Heart left ventricle (tissue), 16 donors: Measurements from ENCODE around the gene BATF. TPM values are rescaled to one million over a fixed set of nuclear protein-coding genes. Genes with fewer than 3 reads are reported as not detected.

ENCODE experiments used
- ATAC-seq, 4 donors: fragments of 200-7000 bp; cut with Tn5 transposase; one replicate each; pipeline ENCODE4 v1.9.1; 2020 to 2022; ENCODE audit warnings: moderate library complexity in 4 of 4, mild to moderate bottlenecking in 3 of 4, moderate number of reproducible peaks in 1 of 4
- DNase-seq, 5 donors: peaks; one replicate each; pipeline ENCODE4 v3.0.0-alpha.2; 2020
- H3K27ac ChIP-seq, 12 donors: fragments of 200-600 bp; sonication (generic) in 4 of 12; one replicate each; pipeline versions ENCODE4 v1.5.0 to v1.8.0; 2016 to 2022; ENCODE audit warnings: mild to moderate bottlenecking in 2 of 12
- H3K27me3 ChIP-seq, 9 donors: fragments of 200-600 bp; sonication (generic) in 2 of 9; one replicate each; pipeline versions ENCODE4 v1.5.1 to v1.8.0; 2016 to 2022; ENCODE audit warnings: mild to moderate bottlenecking in 3 of 9
- H3K36me3 ChIP-seq, 9 donors: fragments of 200-600 bp; sonication (generic) in 2 of 9; one replicate each; pipeline versions ENCODE4 v1.5.0 to v1.8.0; 2018 to 2022; ENCODE audit warnings: mild to moderate bottlenecking in 2 of 9
- H3K4me1 ChIP-seq, 12 donors: fragments of 200-600 bp; sonication (generic) in 4 of 12; one replicate each; pipeline versions ENCODE4 v1.5.0 to v1.8.0; 2016 to 2022; ENCODE audit warnings: mild to moderate bottlenecking in 3 of 12
- H3K4me3 ChIP-seq, 12 donors: fragments of 200-600 bp; sonication (generic) in 4 of 12; one replicate each; pipeline versions ENCODE4 v1.5.0 to v1.8.0; 2017 to 2022; ENCODE audit warnings: mild to moderate bottlenecking in 9 of 12, moderate library complexity in 4 of 12
- H3K9me3 ChIP-seq, 12 donors: fragments of 200-600 bp; sonication (generic) in 4 of 12; one replicate each; pipeline versions ENCODE4 v1.5.0 to v1.8.0; 2016 to 2022; ENCODE audit warnings: mild to moderate bottlenecking in 1 of 12
- POLR2A ChIP-seq, 2 donors: fragments of 450-650 bp; IDR thresholded peaks; one replicate each; pipeline ENCODE4 v1.6.1; 2017; ENCODE audit warnings: antibody characterized with exemption in 2 of 2, mild to moderate bottlenecking in 2 of 2, moderate library complexity in 2 of 2
- WGBS, 4 donors: extraction: QIAGEN DNeasy Blood & Tissue Kit in 2 of 4; methylation state at CpG; one replicate each; pipeline versions ENCODE4 v1.1.5 to v1.1.7; 2013 to 2018; 5-methylcytosine and 5-hydroxymethylcytosine counted together
- intact Hi-C, 10 donors: fragments of 100-400 bp; cut with DNase I; formaldehyde crosslinking; loops; one replicate each; pipeline versions ENCODE4 v1.11.1 to v1.14.2; 2022
- polyA plus RNA-seq, 2 donors: library from polyadenylated mRNA; stranded (reverse); fragments of 200-250 nt; gene quantifications; one replicate each; pipeline ENCODE4 v1.2.3, GENCODE V29; 2013
- total RNA-seq, 9 donors: library from RNA; depleted of rRNA in 2 of 9; stranded (reverse); fragments of >200 nt in 2 of 9; fragmentation: NEBNext Ultra II Directional in 3 of 9; extraction: Animal tissue kit (Norgen Biotek cat#: 25700) in 3 of 9; gene quantifications; one replicate each; pipeline versions ENCODE4 v1.1.0 to v1.2.4, GENCODE V29; 2016 to 2023
- TF ChIP-seq, protein P1 (sequence below), 12 donors: fragments of 200-600 bp; sonication (generic) in 4 of 12; IDR thresholded peaks; one replicate each; pipeline versions ENCODE4 v1.5.0 to v1.8.0; 2018 to 2022; ENCODE audit warnings: antibody characterized with exemption in 12 of 12, mild to moderate bottlenecking in 5 of 12
- donor health status: ischemic (EF 13 %, LVEDD 7.1; RV severe dilation, severe dysfunction).
- donor health status: healthy with polysubstance abuse.
- donor health status: DM: no; HTN: yes; CAD: no.
- donor health status: DM: no; HTN: no; CAD: no.
- donor health status: ischemic (EF 25% LVEDD 6.9; RV normal size, moderate dysfunction).
- donor health status: ischemic (EF 25% LVEDD 5.7; RV mildly dilated, moderate dysfunction).
- donor health status: healthy.
- donor health status: DM: yes; HTN: yes; CAD: no.
- donor health status: ischemic (EF 35%, LVEDD 5.7; RV mildly dilated, moderate dysfunction).
- donor health status: nonischemic (EF 11% LVEDD 7.7; RV severe dilation, severe dysfunction).
- donor health status: DM: yes; HTN: yes; CAD: no.
- donor health status: PGD.
- donor health status: ischemic (EF 29% LVEDD 5.4; RV normal size, mild dysfunction).
- donor health status: nonischemic (EF 23%, LVEDD 6.1; RV moderate dilation, normal function).

The BATF gene
- total and polyA plus RNA-seq, 11 donors = 0.40 to 8.3 (median 1.0) TPM; not detected in 1

DNA sequence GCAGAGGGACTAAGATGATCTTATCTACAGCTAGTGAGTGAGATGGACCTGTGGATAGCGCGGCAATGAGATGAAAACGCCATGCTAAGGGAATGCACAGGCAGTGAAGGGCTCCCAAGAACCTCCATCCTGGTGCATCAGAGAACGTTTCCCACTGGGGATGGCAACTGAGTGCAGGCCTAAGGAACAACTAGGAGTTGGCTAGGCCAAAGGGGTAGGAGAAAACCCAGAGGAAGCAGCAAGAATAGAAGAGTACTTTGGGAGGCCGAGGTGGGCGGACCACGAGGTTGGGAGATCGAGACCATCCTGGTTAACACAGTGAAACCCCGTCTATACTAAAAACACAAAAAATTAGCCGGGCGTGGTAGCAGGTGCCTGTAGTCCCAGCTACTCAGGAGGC lies 24.6 kb upstream of the BATF start:
- WGBS, 4 donors = 94 to 98% (median 96%) methylated on average over 11 of the region's 11 CpGs
- Histone ChIP-seq H3K9me3 (no peaks in the 10 kb centered on the region), H3K36me3 (no peaks in the 10 kb centered on the region), H3K27me3 (no peaks in the 10 kb centered on the region), H3K4me3 (no peak overlapping the region), H3K27ac (no peak overlapping the region), H3K4me1 (peaks cover 0 to 12% (median 0%) of the 10 kb centered on the region in 12 donors)
- DNase-seq (no peak), ATAC-seq (no peak)
- intact Hi-C loops = loop anchor here in 1 of 10 donors (5.0 kb wide), 1 partner anchor 65 kb away; no protein-coding TSS in a partner anchor
- no peak for TF ChIP-seq POLR2A (IDR thresholded peaks at IDR 0.05)
- TF ChIP-seq, protein P1, sequence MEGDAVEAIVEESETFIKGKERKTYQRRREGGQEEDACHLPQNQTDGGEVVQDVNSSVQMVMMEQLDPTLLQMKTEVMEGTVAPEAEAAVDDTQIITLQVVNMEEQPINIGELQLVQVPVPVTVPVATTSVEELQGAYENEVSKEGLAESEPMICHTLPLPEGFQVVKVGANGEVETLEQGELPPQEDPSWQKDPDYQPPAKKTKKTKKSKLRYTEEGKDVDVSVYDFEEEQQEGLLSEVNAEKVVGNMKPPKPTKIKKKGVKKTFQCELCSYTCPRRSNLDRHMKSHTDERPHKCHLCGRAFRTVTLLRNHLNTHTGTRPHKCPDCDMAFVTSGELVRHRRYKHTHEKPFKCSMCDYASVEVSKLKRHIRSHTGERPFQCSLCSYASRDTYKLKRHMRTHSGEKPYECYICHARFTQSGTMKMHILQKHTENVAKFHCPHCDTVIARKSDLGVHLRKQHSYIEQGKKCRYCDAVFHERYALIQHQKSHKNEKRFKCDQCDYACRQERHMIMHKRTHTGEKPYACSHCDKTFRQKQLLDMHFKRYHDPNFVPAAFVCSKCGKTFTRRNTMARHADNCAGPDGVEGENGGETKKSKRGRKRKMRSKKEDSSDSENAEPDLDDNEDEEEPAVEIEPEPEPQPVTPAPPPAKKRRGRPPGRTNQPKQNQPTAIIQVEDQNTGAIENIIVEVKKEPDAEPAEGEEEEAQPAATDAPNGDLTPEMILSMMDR (IDR thresholded peaks at IDR 0.05) = no peak

DNA sequence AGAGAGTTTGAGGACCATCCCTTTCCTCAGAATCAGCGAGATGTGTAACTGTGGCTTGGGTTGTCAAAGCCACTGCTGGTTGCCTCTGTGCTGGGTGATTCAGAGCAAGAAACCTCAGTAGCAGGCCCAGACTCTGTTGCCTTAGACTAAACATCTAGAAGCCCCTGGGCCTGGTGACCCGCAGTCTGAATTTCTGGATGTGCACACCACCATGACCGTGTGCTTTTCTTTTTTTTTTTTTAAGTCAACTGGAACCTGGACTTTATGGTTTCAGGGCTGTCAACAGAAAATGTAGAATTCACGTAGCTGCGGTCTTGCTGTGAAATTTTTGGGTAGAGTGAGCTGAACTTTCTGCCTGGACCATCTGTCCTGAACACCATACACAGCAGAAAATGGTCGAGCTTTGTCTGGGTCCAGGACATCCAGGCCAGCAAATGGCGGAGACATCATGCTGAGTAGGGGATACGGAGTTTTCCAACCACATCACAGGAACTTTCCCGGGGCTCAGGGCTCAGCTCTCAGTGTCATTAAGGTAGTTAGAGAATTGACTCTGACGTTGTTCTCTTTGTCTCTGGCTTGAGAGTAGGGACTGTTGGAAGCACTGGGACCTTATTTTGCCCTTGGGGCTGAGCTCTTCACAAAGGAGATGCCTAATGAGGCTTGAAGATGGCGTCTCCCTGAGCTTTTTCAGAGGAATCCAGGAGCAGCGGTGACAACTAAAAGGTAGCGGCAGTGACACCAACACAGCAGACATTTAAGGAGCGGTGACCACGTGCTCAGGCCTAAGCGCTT lies 23.0 kb upstream of the BATF start:
- no peak overlapping the region for H3K4me3 ChIP-seq
- H3K27ac ChIP-seq = no peak overlapping the region
- ATAC-seq = no peak
- 89 to 91% (median 90%) methylated on average over 15 to 16 of the region's 16 CpGs for WGBS, 4 donors
- peaks cover 0 to 12% (median 0%) of the 10 kb centered on the region in 12 donors for H3K4me1 ChIP-seq
- H3K27me3 ChIP-seq = no peaks in the 10 kb centered on the region
- no peaks in the 10 kb centered on the region for H3K9me3 ChIP-seq
- DNase-seq = no peak
- H3K36me3 ChIP-seq = no peaks in the 10 kb centered on the region
- TF ChIP-seq, protein P1 (IDR thresholded peaks at IDR 0.05) = no peak
- TF ChIP-seq POLR2A (IDR thresholded peaks at IDR 0.05) = no peak
- intact Hi-C loops = loop anchor here in 1 of 10 donors (5.0 kb wide), 1 partner anchor 63 kb away; no protein-coding TSS in a partner anchor

DNA sequence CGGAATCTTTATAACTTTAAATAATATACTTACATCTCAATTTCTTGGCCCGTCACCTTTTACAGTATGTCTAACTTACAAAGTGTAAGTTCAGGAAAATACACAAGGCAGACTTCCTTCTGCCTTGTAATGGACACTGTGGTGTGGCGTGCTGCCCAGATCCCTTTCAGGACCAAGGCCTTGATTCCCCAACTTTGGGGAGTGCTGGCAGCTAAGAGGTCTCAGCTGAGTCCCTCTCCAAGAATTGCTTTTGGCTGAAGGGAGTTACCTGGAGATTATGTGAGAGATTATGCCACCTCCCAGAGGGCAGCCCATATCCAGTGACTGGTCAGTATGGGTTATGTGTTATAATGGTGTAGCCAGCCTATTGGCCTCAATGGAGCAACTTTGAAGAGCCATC lies 21.2 kb upstream of the BATF start:
- no peak for DNase-seq
- 93 to 96% (median 94%) methylated on average over 3 of the region's 3 CpGs for WGBS, 4 donors
- H3K36me3 ChIP-seq = no peaks in the 10 kb centered on the region
- H3K27me3 ChIP-seq = no peaks in the 10 kb centered on the region
- peaks cover 0 to 3% (median 0%) of the 10 kb centered on the region in 12 donors for H3K9me3 ChIP-seq
- no peak for TF ChIP-seq POLR2A (IDR thresholded peaks at IDR 0.05)
- TF ChIP-seq, protein P1 (IDR thresholded peaks at IDR 0.05) = no peak
- H3K27ac ChIP-seq = no peak overlapping the region
- no peak overlapping the region for H3K4me3 ChIP-seq
- no peak for ATAC-seq
- intact Hi-C loops = no loop called here
- H3K4me1 ChIP-seq = peaks cover 0 to 5% (median 0%) of the 10 kb centered on the region in 12 donors

DNA sequence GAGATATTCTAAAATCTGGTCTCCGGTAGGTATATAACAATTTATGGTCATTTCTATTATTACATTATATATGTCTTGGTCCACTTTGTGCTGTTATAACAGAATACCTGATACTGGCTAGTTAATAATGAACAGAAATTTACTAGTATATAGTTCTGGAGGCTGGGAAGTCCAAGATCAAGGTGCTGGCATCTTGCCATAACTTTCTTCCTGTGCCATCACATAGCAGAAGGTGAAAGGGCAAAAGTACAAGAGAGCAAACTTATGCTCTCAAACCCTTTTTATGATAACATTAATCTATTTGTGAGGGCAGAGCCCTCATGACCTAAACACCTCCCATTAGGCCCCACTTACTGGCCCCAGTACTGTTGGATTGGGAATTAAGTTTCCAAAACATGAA lies 17.9 kb upstream of the BATF start:
- H3K36me3 ChIP-seq = no peaks in the 10 kb centered on the region
- DNase-seq (no peak), ATAC-seq (no peak)
- peaks cover 0 to 21% (median 5%) of the 10 kb centered on the region in 12 donors for H3K9me3 ChIP-seq
- no peaks in the 10 kb centered on the region for H3K27me3 ChIP-seq
- no peak overlapping the region for H3K4me3 ChIP-seq
- no peak overlapping the region for H3K27ac ChIP-seq
- no peaks in the 10 kb centered on the region for H3K4me1 ChIP-seq
- intact Hi-C loops = no loop called here
- 88 to 100% (median 96%) methylated on average over 1 of the region's 1 CpG for WGBS, 4 donors
- TF ChIP-seq, protein P1 (IDR thresholded peaks at IDR 0.05) = no peak
- TF ChIP-seq POLR2A (IDR thresholded peaks at IDR 0.05) = no peak
